Measurements from ENCODE around the gene NBEA. TPM values are rescaled to one million over a fixed set of nuclear protein-coding genes. Genes with fewer than 3 reads are reported as not detected.

NBEA gene
- total RNA-seq, 1 experiment from 2014 or later, result 0.51 TPM

GRCh38 chr13:35140321-35140720, 198.3 kb downstream of the NBEA start:
- DNase-seq (ENCODE audit: low read depth), result no peak
- in situ Hi-C loops (cut with HindIII; ENCODE audit: low pct_unique_long_range_greater_than_20kb, low sequenced_read_pairs), result no loop called here

GRCh38 chr13:35140831-35141230, 198.8 kb downstream of the NBEA start:
- in situ Hi-C loops (cut with HindIII; ENCODE audit: low pct_unique_long_range_greater_than_20kb, low sequenced_read_pairs), result no loop called here
- no peak for DNase-seq (ENCODE audit: low read depth)

DNA sequence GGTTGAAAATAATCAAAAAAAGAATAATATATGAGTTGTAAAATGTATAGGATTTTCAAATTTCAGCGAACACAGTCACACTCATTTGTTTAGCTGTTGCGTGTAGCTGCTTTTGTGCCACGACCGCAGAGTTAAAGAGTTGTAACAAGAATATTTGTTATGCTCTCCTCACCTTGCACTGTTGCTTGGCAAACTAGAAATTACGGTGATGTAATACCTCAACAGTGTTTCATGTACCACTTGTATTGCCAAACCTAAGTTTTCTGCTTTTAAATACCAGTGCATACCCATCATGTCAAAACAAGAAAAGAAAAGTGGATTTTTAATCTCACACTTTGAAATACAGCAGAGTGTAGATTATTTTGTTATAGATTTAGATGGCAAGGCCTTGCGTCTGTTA, 201.1 kb downstream of the NBEA start:
- in situ Hi-C loops (cut with HindIII; ENCODE audit: low pct_unique_long_range_greater_than_20kb, low sequenced_read_pairs), result no loop called here
- DNase-seq (ENCODE audit: low read depth), result no peak

- no peak for DNase-seq (ENCODE audit: low read depth)
- in situ Hi-C loops (cut with HindIII; ENCODE audit: low pct_unique_long_range_greater_than_20kb, low sequenced_read_pairs), result no loop called here
Measured at GRCh38 chr13:35144166-35144890, 202.3 kb downstream of the NBEA start.

- in situ Hi-C loops (cut with HindIII; ENCODE audit: low pct_unique_long_range_greater_than_20kb, low sequenced_read_pairs), result no loop called here
- DNase-seq (ENCODE audit: low read depth), result no peak
Measured at GRCh38 chr13:35146686-35147085, 204.6 kb downstream of the NBEA start.

DNA sequence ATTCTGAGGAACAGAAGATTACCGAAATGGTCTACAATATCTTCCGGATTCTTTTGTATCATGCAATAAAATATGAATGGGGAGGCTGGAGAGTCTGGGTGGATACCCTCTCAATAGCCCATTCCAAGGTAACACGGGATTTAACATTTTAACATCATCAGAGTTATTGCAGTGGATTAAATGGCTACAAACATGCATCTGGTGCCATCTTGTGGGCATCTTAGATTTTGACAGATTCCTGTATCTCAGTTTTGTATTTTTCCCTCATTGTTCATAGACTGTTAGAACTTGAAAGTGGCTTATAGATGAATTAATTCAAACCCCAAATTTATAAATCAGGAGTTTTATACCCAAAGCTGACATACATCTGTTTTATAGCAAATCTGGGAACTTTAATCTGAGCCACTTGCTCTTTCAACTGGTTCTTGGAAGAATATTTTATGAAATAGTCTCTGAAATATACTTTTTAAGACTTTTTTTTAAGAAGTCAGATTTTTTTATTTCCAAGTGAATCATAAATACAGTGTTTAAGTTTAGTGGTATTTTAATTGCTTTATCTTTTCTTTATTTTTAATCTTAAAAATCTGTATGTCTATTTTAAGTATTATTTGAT, 215.2 kb downstream of the NBEA start:
- in situ Hi-C loops (cut with HindIII; ENCODE audit: low pct_unique_long_range_greater_than_20kb, low sequenced_read_pairs), result no loop called here
- peak; percentile 18 for DNase-seq (ENCODE audit: low read depth)

DNA sequence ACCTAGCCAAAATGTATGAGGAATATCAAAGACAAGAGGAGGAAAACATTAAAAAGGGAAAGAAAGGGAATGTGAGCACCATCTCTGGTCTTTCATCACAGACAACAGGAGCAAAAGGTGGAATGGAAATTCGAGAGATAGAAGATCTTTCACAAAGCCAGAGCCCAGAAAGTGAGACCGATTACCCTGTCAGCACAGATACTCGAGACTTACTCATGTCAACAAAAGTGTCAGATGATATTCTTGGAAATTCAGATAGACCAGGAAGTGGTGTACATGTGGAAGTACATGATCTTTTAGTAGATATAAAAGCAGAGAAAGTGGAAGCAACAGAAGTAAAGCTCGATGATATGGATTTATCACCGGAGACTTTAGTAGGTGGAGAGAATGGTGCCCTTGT, 217.0 kb downstream of the NBEA start:
- in situ Hi-C loops (cut with HindIII; ENCODE audit: low pct_unique_long_range_greater_than_20kb, low sequenced_read_pairs), result no loop called here
- no peak for DNase-seq (ENCODE audit: low read depth)

DNA sequence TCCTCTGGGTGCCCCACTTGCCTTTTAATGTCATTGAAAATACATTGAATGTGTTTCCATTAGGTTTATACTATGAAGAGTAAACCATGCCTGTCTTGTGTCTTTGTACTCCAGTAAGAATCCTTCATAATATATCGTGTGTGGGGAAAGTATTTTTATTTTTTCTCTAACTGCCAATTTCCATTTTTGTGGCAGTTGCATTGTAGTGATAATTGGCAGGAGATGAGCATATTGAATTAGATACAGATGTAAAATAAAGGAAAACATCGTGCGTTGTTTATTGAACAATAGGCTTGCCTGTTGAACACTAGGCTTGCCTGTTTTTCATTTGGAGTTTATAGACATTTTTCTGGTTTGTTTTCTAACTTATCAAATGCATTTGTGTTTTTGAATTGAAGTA, 218.8 kb downstream of the NBEA start:
- no peak for DNase-seq (ENCODE audit: low read depth)
- in situ Hi-C loops (cut with HindIII; ENCODE audit: low pct_unique_long_range_greater_than_20kb, low sequenced_read_pairs), result no loop called here

- in situ Hi-C loops (cut with HindIII; ENCODE audit: low pct_unique_long_range_greater_than_20kb, low sequenced_read_pairs), result no loop called here
Measured at GRCh38 chr13:35162420-35162819, 220.3 kb downstream of the NBEA start.

GRCh38 chr13:35163674-35164073, 221.6 kb downstream of the NBEA start:
- in situ Hi-C loops (cut with HindIII; ENCODE audit: low pct_unique_long_range_greater_than_20kb, low sequenced_read_pairs), result no loop called here

More at GRCh38 chr13:35162420-35162819, 220.3 kb downstream of the NBEA start:
- no peak for DNase-seq (ENCODE audit: low read depth)

GRCh38 chr13:35164324-35164932, 222.4 kb downstream of the NBEA start:
- in situ Hi-C loops (cut with HindIII; ENCODE audit: low pct_unique_long_range_greater_than_20kb, low sequenced_read_pairs), result no loop called here
- DNase-seq (ENCODE audit: low read depth), result peak; percentile 26

More at GRCh38 chr13:35163674-35164073, 221.6 kb downstream of the NBEA start:
- no peak for DNase-seq (ENCODE audit: low read depth)

GRCh38 chr13:35165205-35165604, 223.1 kb downstream of the NBEA start:
- no peak for DNase-seq (ENCODE audit: low read depth)
- in situ Hi-C loops (cut with HindIII; ENCODE audit: low pct_unique_long_range_greater_than_20kb, low sequenced_read_pairs), result no loop called here

GRCh38 chr13:35179494-35179893, 237.4 kb downstream of the NBEA start:
- no peak for DNase-seq (ENCODE audit: low read depth)
- in situ Hi-C loops (cut with HindIII; ENCODE audit: low pct_unique_long_range_greater_than_20kb, low sequenced_read_pairs), result no loop called here

DNA sequence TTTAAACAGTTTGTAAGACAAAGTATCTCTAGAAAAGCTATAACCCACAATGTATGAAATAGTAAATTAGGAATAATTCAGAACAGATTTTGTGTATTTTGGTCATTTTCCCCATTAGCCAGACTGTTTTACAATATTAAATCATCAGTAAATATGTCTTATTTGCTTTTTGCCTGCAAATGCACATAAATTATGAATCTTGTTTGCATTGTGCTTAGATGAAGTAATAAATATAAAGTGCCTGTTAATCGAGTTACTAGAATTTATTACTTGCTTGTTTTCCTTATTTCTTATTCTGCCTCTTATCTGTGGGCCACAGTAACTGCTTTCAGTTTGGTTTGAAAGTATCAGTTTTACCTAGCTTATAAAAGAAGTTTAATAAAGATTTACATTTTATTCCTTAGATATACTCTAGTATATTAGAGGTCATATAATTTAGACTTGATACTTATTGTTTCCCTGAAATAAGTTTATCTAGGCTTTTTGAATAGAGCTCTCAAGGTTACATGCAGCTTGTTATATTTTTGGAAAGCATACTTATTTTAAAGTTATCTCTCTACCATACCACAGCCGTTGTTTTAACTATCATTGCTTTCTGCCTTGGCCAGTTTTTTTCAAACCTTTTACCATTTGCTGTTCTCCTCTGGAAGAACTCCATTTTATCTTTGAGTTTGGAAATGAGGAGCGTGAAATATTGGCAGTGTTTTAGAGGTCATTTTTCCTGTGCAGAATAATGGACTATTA, 238.0 kb downstream of the NBEA start:
- in situ Hi-C loops (cut with HindIII; ENCODE audit: low pct_unique_long_range_greater_than_20kb, low sequenced_read_pairs), result no loop called here
- DNase-seq (ENCODE audit: low read depth), result no peak

DNA sequence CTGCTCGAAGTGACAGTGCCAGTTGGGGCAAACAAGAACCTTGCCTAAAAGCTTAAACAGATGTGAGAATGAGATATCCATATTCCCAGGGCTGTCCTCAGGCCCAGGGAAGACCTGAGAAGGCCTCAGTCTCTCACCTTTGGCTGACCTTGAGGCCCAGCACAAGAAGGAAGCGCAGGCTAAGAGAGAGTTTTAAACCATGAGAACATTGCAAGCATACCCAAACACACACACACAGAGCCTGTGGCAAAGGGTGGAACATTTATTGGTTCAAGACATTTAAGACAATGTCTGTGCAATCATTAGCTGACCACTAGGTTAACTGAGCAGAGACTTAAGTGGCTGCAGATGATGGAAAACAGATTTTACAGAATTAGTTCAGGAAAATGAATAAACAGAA, 248.2 kb downstream of the NBEA start:
- no peak for DNase-seq (ENCODE audit: low read depth)
- in situ Hi-C loops (cut with HindIII; ENCODE audit: low pct_unique_long_range_greater_than_20kb, low sequenced_read_pairs), result no loop called here

DNA sequence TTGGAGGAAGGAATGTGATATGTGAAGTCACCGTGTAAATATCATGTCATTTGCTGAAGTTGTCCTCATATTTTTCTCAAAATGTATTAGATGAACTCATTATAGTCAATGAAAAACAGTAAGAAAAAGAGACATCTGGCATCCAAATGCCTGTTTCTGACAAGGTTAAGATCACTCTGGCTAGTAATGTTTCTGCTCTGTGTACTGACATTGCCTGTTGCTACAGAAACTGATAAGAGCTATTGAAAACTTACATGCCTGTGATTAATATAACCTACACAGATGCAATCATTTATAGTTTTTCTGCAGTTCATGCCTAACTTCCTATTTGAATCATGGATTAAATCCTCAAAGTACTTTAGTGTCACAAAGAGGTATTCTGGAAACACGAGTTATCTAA, 249.8 kb downstream of the NBEA start:
- in situ Hi-C loops (cut with HindIII; ENCODE audit: low pct_unique_long_range_greater_than_20kb, low sequenced_read_pairs), result no loop called here

DNA sequence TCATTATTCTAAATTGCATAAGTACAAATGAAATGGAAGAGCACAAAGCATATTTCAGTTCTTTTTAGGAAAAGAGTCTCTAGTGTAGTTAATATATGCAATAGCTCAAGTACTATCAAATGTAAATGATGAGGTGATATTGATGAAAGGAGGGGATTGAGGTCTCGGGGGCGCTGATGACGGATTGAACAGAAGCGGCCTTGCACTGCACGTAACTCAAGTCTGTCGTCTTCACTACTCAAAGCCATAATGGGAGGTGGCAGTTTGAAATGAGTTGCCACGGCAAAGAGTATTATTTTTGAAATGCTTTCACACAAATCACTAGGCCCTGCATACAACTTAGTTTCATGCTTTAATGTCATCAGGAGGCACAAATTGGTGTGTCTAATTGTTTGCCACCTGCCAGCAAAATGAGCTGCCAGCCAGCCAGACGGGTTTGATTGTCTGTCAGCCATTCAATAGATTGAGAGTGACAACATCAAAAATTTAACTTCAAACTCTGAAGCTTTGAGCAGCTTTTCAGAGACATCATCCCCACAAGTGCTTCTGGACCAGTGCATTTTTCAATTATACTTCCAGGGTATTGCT, 256.6 kb downstream of the NBEA start:
- in situ Hi-C loops (cut with HindIII; ENCODE audit: low pct_unique_long_range_greater_than_20kb, low sequenced_read_pairs), result no loop called here

More for the DNA sequence above, 249.8 kb downstream of the NBEA start:
- no peak for DNase-seq (ENCODE audit: low read depth)

GRCh38 chr13:35208587-35208986, 266.5 kb downstream of the NBEA start:
- in situ Hi-C loops (cut with HindIII; ENCODE audit: low pct_unique_long_range_greater_than_20kb, low sequenced_read_pairs), result no loop called here
- no peak for DNase-seq (ENCODE audit: low read depth)

More for the DNA sequence above, 256.6 kb downstream of the NBEA start:
- DNase-seq (ENCODE audit: low read depth), result no peak

DNA sequence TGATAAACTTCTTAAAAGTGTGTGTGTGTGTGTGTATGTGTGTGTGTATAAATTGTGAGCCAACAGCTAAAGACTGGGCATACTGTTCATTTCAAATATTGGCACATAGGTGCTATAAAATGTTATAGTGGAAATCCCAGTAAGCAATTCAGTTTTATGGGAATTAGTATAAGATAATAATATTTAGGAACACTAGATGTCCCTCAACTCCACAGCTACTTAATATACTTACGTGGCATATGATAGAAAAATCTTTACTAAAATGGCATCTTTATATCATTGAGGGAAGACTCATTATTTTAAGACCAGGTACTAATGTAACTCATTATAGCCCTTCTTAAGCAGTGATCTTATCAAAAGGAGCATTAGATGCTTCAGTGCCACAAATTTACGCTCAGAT, 268.2 kb downstream of the NBEA start:
- DNase-seq (ENCODE audit: low read depth), result no peak

More for the DNA sequence above, 268.2 kb downstream of the NBEA start:
- in situ Hi-C loops (cut with HindIII; ENCODE audit: low pct_unique_long_range_greater_than_20kb, low sequenced_read_pairs), result no loop called here

Data from Caki2 (cell line).